Measurements from ENCODE around the gene TSC22D1.
A peak's percentile ranks its signal among the peaks of the same experiment; 100 is the strongest.

Gene TSC22D1

DNA sequence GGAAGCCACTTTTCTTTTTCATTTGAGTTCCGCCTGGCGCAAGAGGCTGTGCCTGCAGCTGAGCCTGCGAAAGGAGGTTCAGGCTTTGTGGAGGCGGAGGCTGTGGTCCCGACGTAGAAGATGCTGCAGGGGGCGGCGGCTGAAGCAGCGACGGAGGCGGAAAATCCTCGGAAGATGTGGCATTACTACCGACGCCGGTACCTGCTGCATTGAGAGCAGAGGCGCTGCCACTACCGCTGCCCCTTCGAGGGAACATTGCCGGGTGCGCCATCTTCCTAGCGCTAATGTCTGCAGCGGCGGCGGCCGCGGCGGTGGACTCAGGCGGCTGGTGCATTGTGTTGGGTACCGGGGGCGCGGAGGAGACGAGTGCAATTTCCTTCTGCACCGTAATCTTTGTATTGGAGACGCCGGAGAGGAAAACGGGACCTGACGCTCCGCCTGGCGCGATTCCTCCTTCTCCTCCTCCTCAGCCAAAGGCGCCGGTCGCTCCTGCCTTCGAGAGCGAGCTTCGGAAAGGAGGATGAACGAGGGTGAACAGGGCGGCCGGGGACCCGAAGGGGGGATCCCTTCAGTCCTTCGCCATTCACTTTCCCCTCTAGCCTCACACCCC is at the start of gene TSC22D1:
TSC22D1 (minus strand) TSS at position 590 of the 610 bp plus-strand sequence; CDS start at position 334, 256 bp downstream.
- DNase-seq (ENCODE audit: low read depth, low spot score), result no peak
- CTCF ChIA-PET, result interaction anchor here (1.0 to 3.3 kb wide), 3 partner anchors 138 to 397 kb away, joined by 3 to 9 read pairs (median 3); no protein-coding TSS in a partner anchor
- POLR2A ChIA-PET, result interaction anchor here (0.6 to 0.9 kb wide), 3 partner anchors 10 to 498 kb away, joined by 3 read pairs; no protein-coding TSS in a partner anchor

GRCh38 chr13:44622708-44623107 is 46.6 kb upstream of the TSC22D1 start:
- TF ChIP-seq CTCF (IDR thresholded peaks at IDR 0.05; ENCODE audit: insufficient read depth, low read length, missing control alignments), result no peak
- no peak overlapping the region for H3K4me3 ChIP-seq (ENCODE audit: low read depth, low read length)
- DNase-seq (ENCODE audit: low read depth, low spot score), result no peak
- ChIA-PET POLR2A (no interaction called here), CTCF (interaction anchor here (0.6 kb wide), 1 partner anchor 11 kb away, joined by 4 read pairs; no protein-coding TSS in a partner anchor)

More for the DNA sequence above, at the start of gene TSC22D1:
- TF ChIP-seq CTCF (IDR thresholded peaks at IDR 0.05; ENCODE audit: insufficient read depth, low read length, missing control alignments), result no peak
- peak within 1 kb of the TSS; percentile 83 for H3K4me3 ChIP-seq (ENCODE audit: low read depth, low read length)

DNA sequence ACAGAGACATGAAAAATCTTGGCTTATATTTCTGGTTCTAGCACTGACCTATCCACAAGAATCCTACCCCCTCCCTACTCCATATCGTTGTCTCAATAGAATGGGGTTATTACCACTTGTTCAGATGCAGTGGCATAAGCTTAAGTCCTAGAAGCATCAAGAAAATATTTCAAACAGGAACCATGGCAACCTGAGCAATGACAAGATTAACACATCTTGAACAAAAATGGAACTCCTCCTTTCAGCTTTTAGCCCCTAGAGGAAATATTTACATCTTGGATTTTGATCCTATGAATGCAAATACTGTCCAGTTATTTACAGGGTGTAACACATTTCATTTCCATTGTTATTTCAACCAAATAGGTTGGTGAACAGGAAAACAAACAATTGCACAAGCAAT is 46.1 kb upstream of the TSC22D1 start:
- DNase-seq (ENCODE audit: low read depth, low spot score), result no peak
- no peak overlapping the region for H3K4me3 ChIP-seq (ENCODE audit: low read depth, low read length)
- ChIA-PET CTCF (interaction anchor here (0.6 kb wide), 1 partner anchor 11 kb away, joined by 4 read pairs; no protein-coding TSS in a partner anchor), POLR2A (no interaction called here)
- no peak for TF ChIP-seq CTCF (IDR thresholded peaks at IDR 0.05; ENCODE audit: insufficient read depth, low read length, missing control alignments)

- ChIA-PET POLR2A (no interaction called here), CTCF (no interaction called here)
- no peak for DNase-seq (ENCODE audit: low read depth, low spot score)
- TF ChIP-seq CTCF (IDR thresholded peaks at IDR 0.05; ENCODE audit: insufficient read depth, low read length, missing control alignments), result no peak
- H3K4me3 ChIP-seq (ENCODE audit: low read depth, low read length), result no peak overlapping the region
Measured at GRCh38 chr13:44620057-44620456, 43.9 kb upstream of the TSC22D1 start.

DNA sequence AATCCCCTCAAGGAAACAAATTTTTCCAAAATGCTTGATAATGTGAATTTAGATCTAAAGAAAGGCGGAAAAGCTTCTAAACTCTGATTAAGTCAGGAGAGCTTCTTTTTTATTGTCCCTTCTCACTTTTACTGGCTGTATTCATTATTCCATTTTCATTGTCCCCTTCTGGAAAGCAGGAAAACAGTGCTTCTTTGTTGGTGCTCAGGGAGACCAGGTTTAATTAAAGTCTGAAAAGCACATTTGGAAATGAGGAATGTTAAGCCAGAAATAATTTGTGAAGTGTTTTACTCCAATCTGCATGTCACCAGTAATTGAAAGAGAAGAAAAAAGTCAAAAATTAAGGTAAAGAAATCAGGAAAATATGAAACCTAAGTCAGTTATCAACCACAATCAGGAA is 43.5 kb upstream of the TSC22D1 start:
- no peak overlapping the region for H3K4me3 ChIP-seq (ENCODE audit: low read depth, low read length)
- TF ChIP-seq CTCF (IDR thresholded peaks at IDR 0.05; ENCODE audit: insufficient read depth, low read length, missing control alignments), result no peak
- ChIA-PET CTCF (no interaction called here), POLR2A (no interaction called here)
- no peak for DNase-seq (ENCODE audit: low read depth, low spot score)

DNA sequence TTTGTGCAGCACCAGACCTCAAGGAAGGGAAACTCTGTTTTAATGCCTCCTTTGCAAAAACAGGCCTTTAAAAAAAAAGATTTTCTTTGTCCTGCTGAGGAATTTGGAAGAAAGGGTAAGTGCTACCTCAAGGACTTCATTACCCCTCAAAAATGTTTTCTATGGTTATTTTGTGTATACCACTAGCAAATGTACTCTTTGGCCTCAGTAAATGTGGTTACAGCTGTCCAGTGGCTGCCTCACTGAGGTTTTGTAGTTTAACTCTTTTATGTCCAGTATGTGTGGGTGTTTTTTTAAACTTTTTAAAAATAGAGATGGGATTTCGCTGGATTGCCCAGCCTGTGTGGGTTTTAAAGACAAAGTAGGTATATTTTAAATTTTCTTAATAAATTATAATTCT is 42.2 kb upstream of the TSC22D1 start:
- TF ChIP-seq CTCF (IDR thresholded peaks at IDR 0.05; ENCODE audit: insufficient read depth, low read length, missing control alignments), result no peak
- H3K4me3 ChIP-seq (ENCODE audit: low read depth, low read length), result no peak overlapping the region
- CTCF ChIA-PET, result no interaction called here
- DNase-seq (ENCODE audit: low read depth, low spot score), result no peak
- POLR2A ChIA-PET, result no interaction called here

Data from AG04449 (cell line).